H9 (cell line): ENCODE measurements around the gene OAS2. TPM values are rescaled to one million over a fixed set of nuclear protein-coding genes. Genes with fewer than 3 reads are reported as not detected.

Experiments
- DNase-seq: peaks from one replicate; pipeline ENCODE4 v3.0.0-alpha.2; 2017
- H2AFZ ChIP-seq: one replicate; pipeline ENCODE4 v1.6.1; 2013; ENCODE audit warnings: mild to moderate bottlenecking, low read length, control low read depth, moderate library complexity
- H2AK5ac ChIP-seq: 2 replicates; pipeline ENCODE4 v1.6.1; 2013; ENCODE audit warnings: low read length, control low read depth, mixed read lengths; ENCODE audit not compliant: insufficient read length
- H2BK120ac ChIP-seq: one replicate; pipeline ENCODE4 v1.6.1; 2013; ENCODE audit warnings: low read depth, mild to moderate bottlenecking, low read length, control low read depth, inconsistent platforms; ENCODE audit not compliant: poor library complexity, severe bottlenecking
- H2BK12ac ChIP-seq: 2 replicates; pipeline ENCODE4 v1.6.1; 2013; ENCODE audit warnings: low read length, control low read depth, mixed read lengths, low read depth; ENCODE audit not compliant: insufficient read length
- H2BK15ac ChIP-seq: 2 replicates; pipeline ENCODE4 v1.6.1; 2013; ENCODE audit warnings: low read depth, low read length, control low read depth
- H2BK20ac ChIP-seq: one replicate; pipeline ENCODE4 v1.6.1; 2013; ENCODE audit warnings: low read depth, mild to moderate bottlenecking, low read length, control low read depth, inconsistent platforms; ENCODE audit not compliant: poor library complexity, severe bottlenecking
- H2BK5ac ChIP-seq: 2 replicates; pipeline ENCODE4 v1.6.1; 2013; ENCODE audit warnings: low read length, control low read depth, mixed read lengths; ENCODE audit not compliant: insufficient read length
- H3K14ac ChIP-seq: 2 replicates; pipeline ENCODE4 v1.6.1; 2013; ENCODE audit warnings: low read length, control low read depth; ENCODE audit not compliant: insufficient read depth
- H3K18ac ChIP-seq: 2 replicates; pipeline ENCODE4 v1.6.1; 2013; ENCODE audit warnings: low read depth, mild to moderate bottlenecking, mixed read lengths, low read length, control low read depth; ENCODE audit not compliant: insufficient read length
- H3K23ac ChIP-seq: 2 replicates; pipeline ENCODE4 v1.6.1; 2013; ENCODE audit warnings: low read length, control low read depth, mixed read lengths, low read depth; ENCODE audit not compliant: insufficient read length
- H3K23me2 ChIP-seq: 2 replicates; pipeline ENCODE4 v1.6.1; 2013; ENCODE audit warnings: low read depth, mild to moderate bottlenecking, mixed read lengths, low read length, control low read depth; ENCODE audit not compliant: insufficient read length, poor library complexity, severe bottlenecking
- H3K27ac ChIP-seq: 2 replicates; pipeline ENCODE4 v1.5.1; 2013; ENCODE audit warnings: low read length, control low read depth, mixed read lengths, low read depth; ENCODE audit not compliant: insufficient read length
- H3K27me3 ChIP-seq: 2 replicates; pipeline ENCODE4 v1.6.1; 2013; ENCODE audit warnings: low read length, control low read depth, inconsistent platforms; ENCODE audit not compliant: insufficient read depth
- H3K4ac ChIP-seq: 2 replicates; pipeline ENCODE4 v1.6.1; 2013; ENCODE audit warnings: low read depth, mild to moderate bottlenecking, control low read depth, inconsistent platforms, low read length, moderate library complexity
- H3K4me1 ChIP-seq: 2 replicates; pipeline ENCODE4 v1.6.1; 2013; ENCODE audit warnings: low read length, control low read depth, inconsistent platforms; ENCODE audit not compliant: insufficient read depth
- H3K4me2 ChIP-seq: 2 replicates; pipeline ENCODE4 v1.6.1; 2013; ENCODE audit warnings: low read length, control low read depth, mixed read lengths; ENCODE audit not compliant: insufficient read length, insufficient read depth
- H3K56ac ChIP-seq: 2 replicates; pipeline ENCODE4 v1.6.1; 2013; ENCODE audit warnings: low read depth, mild to moderate bottlenecking, mixed read lengths, low read length, control low read depth; ENCODE audit not compliant: insufficient read length
- H3K79me1 ChIP-seq: 2 replicates; pipeline ENCODE4 v1.6.1; 2013; ENCODE audit warnings: low read depth, mild to moderate bottlenecking, moderate library complexity, low read length, control low read depth, inconsistent platforms; ENCODE audit not compliant: insufficient read depth, poor library complexity, severe bottlenecking
- H3K79me2 ChIP-seq: 2 replicates; pipeline ENCODE4 v1.6.1; 2013; ENCODE audit warnings: low read length, control low read depth, inconsistent platforms; ENCODE audit not compliant: insufficient read depth
- H3K9ac ChIP-seq: 2 replicates; pipeline ENCODE4 v1.6.1; 2013; ENCODE audit warnings: low read length, control low read depth, mixed read lengths; ENCODE audit not compliant: insufficient read length; ENCODE audit errors: extremely low read depth
- H3K9me3 ChIP-seq: one replicate; pipeline ENCODE4 v1.6.1; 2013; ENCODE audit warnings: low read depth, low read length, inconsistent platforms; ENCODE audit not compliant: control insufficient read depth
- H3T11ph ChIP-seq: one replicate; pipeline ENCODE4 v1.6.1; 2013; ENCODE audit warnings: mild to moderate bottlenecking, low read length, control low read depth, inconsistent platforms
- H4K20me1 ChIP-seq: one replicate; pipeline ENCODE4 v1.6.1; 2013; ENCODE audit not compliant: control insufficient read depth, insufficient read length, insufficient read depth
- H4K5ac ChIP-seq: 2 replicates; pipeline ENCODE4 v1.6.1; 2013; ENCODE audit warnings: low read depth, mild to moderate bottlenecking, mixed read lengths, low read length, control low read depth; ENCODE audit not compliant: insufficient read length
- H4K8ac ChIP-seq: replicated peaks from 2 replicates; pipeline ENCODE4 v1.6.1; 2013; ENCODE audit warnings: low read length, control low read depth, mixed read lengths, low read depth; ENCODE audit not compliant: insufficient read length
- H4K91ac ChIP-seq: 2 replicates; pipeline ENCODE4 v1.6.1; 2013; ENCODE audit warnings: low read depth, mild to moderate bottlenecking, moderate library complexity, mixed read lengths, low read length, control low read depth; ENCODE audit not compliant: insufficient read length
- H3K27ac Mint-ChIP-seq, 3 experiments: 2 replicates in 2 of 3; 3 replicates in 1 of 3; pipeline ENCODE4 v1.8.0; 2020 to 2021; ENCODE audit warnings: mixed read lengths in 3 of 3, mild to moderate bottlenecking in 1 of 3, moderate library complexity in 1 of 3
- H3K27me3 Mint-ChIP-seq: 2 replicates; pipeline ENCODE4 v1.8.0; 2021; ENCODE audit warnings: low read depth, mild to moderate bottlenecking, moderate library complexity, mixed read lengths
- H3K36me3 Mint-ChIP-seq, 3 experiments: 2 replicates in 2 of 3; 3 replicates in 1 of 3; pipeline ENCODE4 v1.8.0; 2020 to 2021; ENCODE audit warnings: low read depth in 3 of 3, mixed read lengths in 3 of 3; ENCODE audit not compliant: insufficient read depth in 1 of 3
- H3K4me1 Mint-ChIP-seq, 2 experiments: 2 replicates each; pipeline ENCODE4 v1.8.0; 2020; ENCODE audit warnings: mixed read lengths in 2 of 2
- H3K4me3 Mint-ChIP-seq, 2 experiments: 2 replicates in 1 of 2; 3 replicates in 1 of 2; pipeline ENCODE4 v1.8.0; 2020 to 2021; ENCODE audit warnings: mild to moderate bottlenecking in 2 of 2, mixed read lengths in 2 of 2, moderate library complexity in 1 of 2
- H3K9me3 Mint-ChIP-seq, 2 experiments: 2 replicates in 1 of 2; 3 replicates in 1 of 2; pipeline ENCODE4 v1.8.0; 2020; ENCODE audit warnings: mild to moderate bottlenecking in 2 of 2, mixed read lengths in 2 of 2, moderate library complexity in 1 of 2
- CTCF ChIP-seq: fragments of 200-600 bp; sonication (generic); conservative IDR thresholded peaks from 3 replicates; pipeline ENCODE4 v1.8.0; 2021; ENCODE audit warnings: antibody characterized with exemption, mild to moderate bottlenecking
- WGBS: extraction: QIAGEN DNeasy Blood & Tissue Kit; methylation state at CpG from one replicate; pipeline ENCODE4 v1.1.7; 2013; ENCODE audit warnings: missing lambda C conversion rate, low lambda C conversion rate, mixed read lengths; ENCODE audit not compliant: insufficient read length; ENCODE audit errors: extremely low coverage; 5-methylcytosine and 5-hydroxymethylcytosine counted together
- total RNA-seq: library from RNA; stranded (reverse); gene quantifications from 2 replicates; pipeline ENCODE4 v1.2.1, GENCODE V29; 2021

Gene OAS2
- total RNA-seq, 1 experiment from 2014 or later: not detected

GRCh38 chr12:112929715-112930114 is 48.6 kb upstream of the OAS2 start:
- no peak for TF ChIP-seq CTCF
- H3K4me3 Mint-ChIP-seq: no peak overlapping the region
- no peak overlapping the region for H2AFZ ChIP-seq
- H3K23me2 ChIP-seq: no peaks in the 10 kb centered on the region
- H2BK20ac ChIP-seq: no peak overlapping the region
- peaks cover 0 to 14% (median 9%) of the 10 kb centered on the region in 3 experiments; a peak in 4 of 7 replicates for H3K36me3 Mint-ChIP-seq
- H3K79me1 ChIP-seq: no peaks in the 10 kb centered on the region
- no peak overlapping the region for H3K4me2 ChIP-seq
- H4K8ac ChIP-seq: no peak overlapping the region
- no peak overlapping the region for H4K91ac ChIP-seq
- H3K4me1 ChIP-seq: no peaks in the 10 kb centered on the region
- peaks cover 17 to 18% of the 10 kb centered on the region in 2 experiments for H3K4me1 Mint-ChIP-seq
- H3K27ac ChIP-seq: no peak overlapping the region
- H3K79me2 ChIP-seq: no peaks in the 10 kb centered on the region
- H4K20me1 ChIP-seq: no peaks in the 10 kb centered on the region
- H3K9ac ChIP-seq: no peak overlapping the region
- WGBS: no CpG with 5 or more reads among the region's 3 CpGs
- DNase-seq: no peak
- H3K27me3 Mint-ChIP-seq: peaks cover 6% of the 10 kb centered on the region
- no peak overlapping the region for H2BK120ac ChIP-seq
- H3K4ac ChIP-seq: no peak overlapping the region
- no peak overlapping the region for H3K18ac ChIP-seq
- no peak overlapping the region for H3K23ac ChIP-seq
- no peak overlapping the region for H2BK12ac ChIP-seq
- no peak overlapping the region for H2BK5ac ChIP-seq
- H3K9me3 ChIP-seq: no peaks in the 10 kb centered on the region
- H2AK5ac ChIP-seq: no peak overlapping the region
- H3K27ac Mint-ChIP-seq: peak overlapping the region in 1 of 3 experiments; percentile 62; a peak in 1 of 7 replicates
- H4K5ac ChIP-seq: no peak overlapping the region
- H3K9me3 Mint-ChIP-seq: peaks cover 22% of the 10 kb centered on the region in 2 experiments
- H3T11ph ChIP-seq: no peak overlapping the region
- no peaks in the 10 kb centered on the region for H3K27me3 ChIP-seq
- H2BK15ac ChIP-seq: no peak overlapping the region
- no peak overlapping the region for H3K56ac ChIP-seq
- H3K14ac ChIP-seq: no peak overlapping the region
